ENCODE measurements around the gene SFMBT2. TPM values are rescaled to one million over a fixed set of nuclear protein-coding genes. Genes with fewer than 3 reads are reported as not detected.
"Not testable (repeated sequence)": the region's sequence is repeated elsewhere in the genome, so short reads cannot be mapped to it uniquely, and the experiment has no call there.

Gene SFMBT2
- total RNA-seq, 4 donors from 2014 or later, result 7.1 to 13.2 (median 9.0) TPM

- no peak overlapping the region for H3K4me3 ChIP-seq (replicated peaks in 1 of 3)
- H3K36me3 ChIP-seq, result no peaks in the 10 kb centered on the region
- TF ChIP-seq POLR2A (IDR thresholded peaks at IDR 0.05) (no peak), CTCF (IDR thresholded peaks at IDR 0.05) (no peak)
- intact Hi-C loops (cut with DNase I), result no loop called here
- no peak overlapping the region for H3K27ac ChIP-seq
- WGBS, 2 donors, result 85 to 89% methylated on average over 17 of the region's 17 CpGs
- no peaks in the 10 kb centered on the region for H3K9me3 ChIP-seq
- no peaks in the 10 kb centered on the region for H3K27me3 ChIP-seq
- peaks cover 0 to 5% of the 10 kb centered on the region in 2 donors for H3K4me1 ChIP-seq
- DNase-seq, result no peak
Measured at GRCh38 chr10:7397049-7398035, 13.5 kb downstream of the SFMBT2 start.

GRCh38 chr10:7392301-7392700, 18.5 kb downstream of the SFMBT2 start:
- H3K27ac ChIP-seq; DNase-seq; H3K9me3 ChIP-seq; H3K27me3 ChIP-seq; H3K4me1 ChIP-seq; H3K36me3 ChIP-seq; H3K4me3 ChIP-seq (replicated peaks in 1 of 3); intact Hi-C loops (cut with DNase I): not testable (repeated sequence)
- 95% methylated on average over 5 of the region's 5 CpGs for WGBS, 2 donors

- Histone ChIP-seq H3K4me3 (replicated peaks in 1 of 3) (no peak overlapping the region), H3K9me3 (no peaks in the 10 kb centered on the region), H3K27ac (no peak overlapping the region), H3K36me3 (no peaks in the 10 kb centered on the region), H3K27me3 (no peaks in the 10 kb centered on the region), H3K4me1 (no peaks in the 10 kb centered on the region)
- no peak for DNase-seq
- intact Hi-C loops (cut with DNase I), result no loop called here
- WGBS, 2 donors, result 93% methylated on average over 6 of the region's 6 CpGs
- TF ChIP-seq CTCF (IDR thresholded peaks at IDR 0.05) (no peak), POLR2A (IDR thresholded peaks at IDR 0.05) (no peak)
Measured at GRCh38 chr10:7391748-7392147, 19.1 kb downstream of the SFMBT2 start.

GRCh38 chr10:7390689-7391110, 20.1 kb downstream of the SFMBT2 start:
- H3K27me3 ChIP-seq; H3K36me3 ChIP-seq; H3K4me3 ChIP-seq (replicated peaks in 1 of 3); intact Hi-C loops (cut with DNase I); DNase-seq; H3K9me3 ChIP-seq; H3K4me1 ChIP-seq; H3K27ac ChIP-seq: not testable (repeated sequence)
- 92 to 96% methylated on average over 6 of the region's 6 CpGs for WGBS, 2 donors

GRCh38 chr10:7389844-7390243, 21.0 kb downstream of the SFMBT2 start:
- WGBS, 2 donors, result 80 to 81% methylated on average over 3 of the region's 3 CpGs
- Histone ChIP-seq H3K27ac (no peak overlapping the region), H3K9me3 (no peaks in the 10 kb centered on the region), H3K4me1 (no peaks in the 10 kb centered on the region), H3K27me3 (no peaks in the 10 kb centered on the region), H3K4me3 (replicated peaks in 1 of 3) (no peak overlapping the region), H3K36me3 (no peaks in the 10 kb centered on the region)
- TF ChIP-seq POLR2A (IDR thresholded peaks at IDR 0.05) (no peak), CTCF (IDR thresholded peaks at IDR 0.05) (no peak)
- DNase-seq, result no peak
- intact Hi-C loops (cut with DNase I), result no loop called here

- H3K4me1 ChIP-seq, result no peaks in the 10 kb centered on the region
- WGBS, 2 donors, result 77 to 81% methylated on average over 2 of the region's 2 CpGs
- no peak overlapping the region for H3K27ac ChIP-seq
- H3K27me3 ChIP-seq, result no peaks in the 10 kb centered on the region
- no peak overlapping the region for H3K4me3 ChIP-seq (replicated peaks in 1 of 3)
- DNase-seq, result no peak
- intact Hi-C loops (cut with DNase I), result no loop called here
- no peaks in the 10 kb centered on the region for H3K36me3 ChIP-seq
- TF ChIP-seq CTCF (IDR thresholded peaks at IDR 0.05) (no peak), POLR2A (IDR thresholded peaks at IDR 0.05) (no peak)
- no peaks in the 10 kb centered on the region for H3K9me3 ChIP-seq
Measured at GRCh38 chr10:7389346-7389745, 21.5 kb downstream of the SFMBT2 start.
